HG03045 (cell line): ENCODE data around the gene PVR.
"Not testable (repeated sequence)": the region's sequence is repeated elsewhere in the genome, so short reads cannot be mapped to it uniquely, and the experiment has no call there.

ENCODE experiments used
- ATAC-seq: cut with Tn5 transposase; IDR thresholded peaks from one replicate; pipeline ENCODE4 v1.9.1; 2021; ENCODE audit warnings: mild to moderate bottlenecking, moderate library complexity; ENCODE audit not compliant: unreplicated experiment

The PVR gene

DNA sequence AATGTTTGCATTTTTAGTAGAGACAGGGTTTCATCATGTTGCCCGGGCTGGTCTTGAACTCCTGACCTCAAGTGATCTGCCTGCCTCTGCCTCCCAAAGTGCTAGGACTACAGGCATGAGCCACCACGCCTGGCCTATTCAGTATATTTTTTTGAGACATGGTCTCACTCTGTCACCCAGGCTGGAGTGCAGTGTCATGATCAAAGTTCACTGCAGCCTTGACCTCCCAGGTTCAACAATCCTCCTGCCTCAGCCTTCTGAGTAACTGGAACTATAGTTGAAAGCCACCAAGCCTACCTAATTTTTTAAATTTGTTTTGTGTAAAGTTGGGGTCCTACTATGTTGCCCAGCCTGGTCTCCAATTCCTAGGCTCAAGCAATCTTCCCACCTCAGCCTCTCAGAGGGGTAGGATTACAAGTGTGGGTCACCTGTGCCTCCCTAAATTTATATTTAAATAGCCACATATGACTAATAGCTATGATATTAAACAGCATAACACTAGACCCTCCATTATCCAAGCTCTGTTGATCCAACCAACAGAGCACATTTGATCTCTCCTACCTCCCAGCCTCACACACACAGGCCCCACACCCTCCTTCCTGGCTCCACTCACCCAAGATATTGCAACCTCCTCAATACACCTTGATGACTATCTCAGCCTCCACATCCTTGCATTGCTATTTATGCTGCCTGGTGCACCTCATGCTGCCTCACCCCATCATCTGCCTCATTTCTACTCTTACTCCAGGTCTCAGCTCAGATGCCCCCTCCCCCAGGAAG lies 25.5 kb downstream of the PVR start:
- no peak for ATAC-seq

DNA sequence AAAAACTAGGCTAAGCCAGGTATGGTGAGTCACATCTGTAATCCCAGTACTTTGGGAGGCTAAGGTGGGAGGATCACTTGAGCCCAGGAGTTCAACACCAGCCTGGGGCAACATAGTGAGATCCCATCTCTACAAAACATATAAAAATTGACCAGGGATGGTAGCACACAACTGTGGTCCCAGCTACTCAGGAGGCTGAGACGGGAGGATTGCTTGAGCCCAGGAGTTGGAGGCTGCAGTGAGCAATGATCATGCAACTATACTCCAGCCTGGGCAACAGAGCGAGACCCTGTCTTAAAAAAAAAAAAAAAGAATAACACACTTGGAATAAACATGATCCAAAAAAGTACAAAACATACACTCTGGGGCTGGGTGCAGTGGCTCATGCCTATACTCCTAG lies 26.3 kb downstream of the PVR start:
- ATAC-seq: not testable (repeated sequence)

DNA sequence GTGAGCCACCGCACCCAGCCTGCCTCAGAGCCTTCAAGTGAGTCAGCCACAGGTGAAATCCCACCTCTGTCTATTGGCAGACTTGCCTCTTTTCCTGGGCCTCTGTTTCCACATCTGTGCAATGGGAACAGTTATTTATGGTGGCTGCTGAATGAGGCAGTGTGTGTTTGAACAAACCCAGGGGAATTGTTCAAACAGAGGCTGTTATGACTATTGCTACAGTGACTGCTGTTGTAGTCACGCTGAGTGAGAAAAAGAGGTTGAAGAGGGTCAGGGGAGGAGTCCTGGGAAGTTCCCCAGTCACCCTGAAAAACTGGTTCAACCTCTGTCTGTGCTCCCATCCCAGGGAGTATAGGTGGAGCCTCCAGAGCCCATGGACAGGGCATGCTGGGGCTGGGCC lies 27.7 kb downstream of the PVR start, which contains the start of gene CEACAM19:
Gene CEACAM19 (plus strand): TSS at position 83 of the 400 bp plus-strand sequence. CDS start 450 bp downstream, outside the sequence.
- ATAC-seq: no peak

DNA sequence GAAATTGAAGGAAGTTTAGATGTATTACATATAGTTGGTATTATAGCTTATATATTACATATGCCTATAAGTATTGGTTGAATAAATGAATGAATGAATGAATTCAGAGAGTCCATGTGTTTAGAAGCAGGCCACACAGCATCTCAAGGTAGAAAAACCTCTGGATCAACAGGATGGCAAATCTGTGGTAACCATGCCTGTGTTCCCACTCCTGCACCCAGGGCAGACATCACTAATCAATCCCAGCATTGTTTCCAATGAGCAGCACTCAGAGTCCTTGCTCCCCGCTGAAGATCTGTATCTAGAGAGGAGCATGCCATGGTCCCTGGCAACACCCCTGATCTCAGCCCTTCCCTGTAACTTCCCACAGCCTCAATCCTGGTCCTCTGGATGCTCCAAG lies 28.5 kb downstream of the PVR start:
- ATAC-seq: no peak

DNA sequence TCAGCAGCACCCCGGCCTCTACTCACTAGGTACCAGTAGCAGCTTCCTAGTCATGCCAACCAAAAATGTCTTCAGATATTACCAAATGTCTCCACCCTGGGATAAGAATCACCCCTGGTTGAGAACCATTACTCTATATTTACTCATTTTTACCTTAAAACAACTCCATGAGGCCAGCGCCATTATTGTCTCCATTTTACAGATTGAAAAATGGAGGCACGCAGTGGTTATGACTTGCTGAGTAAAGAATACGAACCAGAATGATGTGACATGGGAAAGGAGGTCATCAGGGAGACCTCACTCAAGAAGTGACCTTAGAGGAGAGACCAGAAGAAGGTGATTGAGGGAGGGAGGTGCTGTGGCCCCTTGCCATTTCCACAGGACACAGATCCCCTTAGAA lies 29.8 kb downstream of the PVR start:
- no peak for ATAC-seq

DNA sequence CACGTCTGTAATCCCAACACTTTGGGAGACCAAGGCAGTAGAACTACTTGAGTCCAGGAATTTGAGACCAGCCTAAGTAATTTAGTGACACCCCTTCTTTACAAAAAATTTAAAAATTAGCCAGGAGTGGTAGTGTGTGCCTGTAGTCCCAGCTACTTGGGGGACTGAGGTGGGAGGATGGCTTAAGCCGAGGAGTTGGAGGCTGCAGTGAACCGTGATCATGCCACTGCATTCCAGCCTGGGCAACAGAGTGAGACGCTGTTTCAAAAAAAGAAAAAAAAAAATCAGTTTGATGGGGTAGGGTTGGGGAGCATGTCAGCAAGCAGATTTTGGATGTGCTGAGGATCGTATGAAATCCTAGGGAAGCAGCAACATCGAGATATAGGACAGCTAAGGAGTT lies 31.8 kb downstream of the PVR start:
- ATAC-seq: no peak

DNA sequence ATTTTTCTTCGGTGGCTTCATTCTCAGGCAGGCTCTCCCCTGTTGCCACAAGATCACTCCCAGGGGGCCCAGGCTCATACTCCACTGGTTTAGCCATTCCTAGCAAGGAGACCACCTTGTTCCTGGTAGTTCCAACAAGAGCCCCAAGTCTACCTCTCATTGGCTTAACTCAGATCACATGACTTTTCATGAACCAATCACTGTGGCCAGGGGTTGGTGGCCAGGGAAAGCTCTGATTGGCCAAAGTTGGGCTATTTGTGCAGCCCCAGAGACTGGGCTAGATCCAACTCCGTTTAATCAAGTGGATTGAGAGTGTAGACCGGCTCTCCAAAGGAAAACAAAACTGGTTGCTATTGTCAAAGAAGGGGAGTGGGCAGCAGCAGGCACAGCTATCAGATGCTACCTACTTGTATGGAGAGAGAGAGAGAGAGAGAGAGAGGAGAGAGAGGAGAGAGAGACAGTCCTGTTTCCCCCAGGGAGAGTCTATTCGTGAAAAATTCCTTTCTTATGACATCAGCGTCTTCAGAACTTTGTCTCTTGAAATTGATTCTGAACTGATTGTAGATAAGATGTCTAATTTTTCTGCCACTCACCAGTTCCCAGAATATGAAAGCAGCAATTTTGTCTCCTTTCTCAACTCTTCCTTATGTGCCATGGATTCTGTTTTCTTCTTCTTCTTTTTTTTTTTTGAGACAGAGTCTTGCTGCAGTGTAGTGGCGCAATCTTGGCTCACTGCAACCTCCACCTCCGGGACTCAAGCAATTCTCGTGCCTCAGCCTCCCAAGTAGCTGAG lies 33.5 kb downstream of the PVR start:
- ATAC-seq: no peak

DNA sequence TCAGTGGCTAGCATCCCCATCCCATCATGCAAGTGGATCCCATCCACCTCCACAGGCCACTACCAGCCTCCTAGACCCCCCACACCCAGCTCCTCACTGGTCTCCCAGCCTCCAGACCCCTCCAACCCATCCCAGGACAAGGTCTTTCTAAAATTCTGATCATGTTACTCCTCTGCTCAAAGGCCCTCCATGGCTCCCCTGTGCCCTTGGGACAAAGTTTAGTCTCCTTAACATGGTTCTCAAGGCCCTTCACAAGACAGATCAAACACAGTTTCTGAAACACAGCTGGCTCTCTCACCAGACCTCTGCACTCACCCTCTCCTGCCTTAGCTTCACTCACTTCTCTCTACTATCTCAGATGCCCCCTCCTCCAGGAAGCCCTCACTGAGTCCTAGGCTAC lies 36.8 kb downstream of the PVR start:
- ATAC-seq: no peak

DNA sequence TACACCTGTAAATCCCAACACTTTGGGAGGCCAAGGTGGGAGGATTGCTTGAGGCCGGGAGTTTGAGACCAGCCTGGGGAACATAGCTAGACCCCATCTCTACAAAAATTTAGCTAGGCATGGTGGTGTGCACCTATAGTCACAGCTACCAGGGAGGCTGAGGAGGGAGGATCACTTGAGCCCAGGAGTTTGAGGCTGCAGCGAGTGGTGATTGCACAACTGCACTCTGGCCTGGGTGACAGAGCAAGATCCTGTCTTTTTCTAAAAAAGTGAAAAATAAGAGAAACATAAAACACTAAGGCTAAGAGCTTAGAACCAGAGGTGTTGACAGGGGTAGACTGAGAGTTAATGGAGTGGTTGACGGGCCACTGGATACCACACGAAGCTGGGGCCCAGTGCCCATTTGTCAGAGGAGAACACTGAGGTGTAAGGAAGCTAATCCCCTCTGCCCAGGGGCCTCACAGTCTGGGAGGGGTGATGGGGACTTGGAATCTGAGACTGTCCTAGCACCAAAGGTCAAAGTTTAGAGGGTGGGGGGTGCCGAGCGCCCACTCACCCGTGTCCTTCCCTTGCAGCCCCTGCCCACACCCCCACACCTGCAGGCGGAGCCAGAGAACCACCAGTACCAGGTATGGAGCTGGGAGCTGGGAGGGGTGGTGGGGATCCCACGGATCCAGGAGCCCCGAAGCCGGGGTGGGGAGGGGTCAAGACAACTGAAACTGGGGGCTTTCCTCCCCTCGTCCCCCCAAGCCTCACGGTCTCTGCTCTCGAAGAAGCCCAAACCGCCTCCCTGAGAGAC lies 38.5 kb downstream of the PVR start:
- no peak for ATAC-seq

DNA sequence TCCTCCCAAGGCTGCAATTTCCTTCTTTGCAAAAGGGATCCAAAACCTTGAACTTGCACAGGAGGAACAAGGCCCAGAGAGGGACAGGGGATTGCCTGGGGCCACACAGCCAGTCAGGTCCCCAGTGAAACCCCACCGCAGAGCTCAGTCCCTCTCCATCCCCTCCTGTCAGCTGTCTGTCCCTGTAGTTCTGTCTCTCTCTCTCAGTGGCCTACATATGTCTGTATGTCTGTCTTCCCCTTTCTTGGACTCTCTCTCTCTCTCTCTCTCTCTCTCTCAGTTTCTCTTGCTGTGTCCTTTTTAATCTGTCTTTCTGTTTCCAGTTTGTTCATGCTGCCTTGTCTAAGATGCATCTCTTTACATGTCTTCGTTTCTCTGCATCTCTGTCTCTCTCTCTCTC lies 39.1 kb downstream of the PVR start:
- ATAC-seq: no peak

DNA sequence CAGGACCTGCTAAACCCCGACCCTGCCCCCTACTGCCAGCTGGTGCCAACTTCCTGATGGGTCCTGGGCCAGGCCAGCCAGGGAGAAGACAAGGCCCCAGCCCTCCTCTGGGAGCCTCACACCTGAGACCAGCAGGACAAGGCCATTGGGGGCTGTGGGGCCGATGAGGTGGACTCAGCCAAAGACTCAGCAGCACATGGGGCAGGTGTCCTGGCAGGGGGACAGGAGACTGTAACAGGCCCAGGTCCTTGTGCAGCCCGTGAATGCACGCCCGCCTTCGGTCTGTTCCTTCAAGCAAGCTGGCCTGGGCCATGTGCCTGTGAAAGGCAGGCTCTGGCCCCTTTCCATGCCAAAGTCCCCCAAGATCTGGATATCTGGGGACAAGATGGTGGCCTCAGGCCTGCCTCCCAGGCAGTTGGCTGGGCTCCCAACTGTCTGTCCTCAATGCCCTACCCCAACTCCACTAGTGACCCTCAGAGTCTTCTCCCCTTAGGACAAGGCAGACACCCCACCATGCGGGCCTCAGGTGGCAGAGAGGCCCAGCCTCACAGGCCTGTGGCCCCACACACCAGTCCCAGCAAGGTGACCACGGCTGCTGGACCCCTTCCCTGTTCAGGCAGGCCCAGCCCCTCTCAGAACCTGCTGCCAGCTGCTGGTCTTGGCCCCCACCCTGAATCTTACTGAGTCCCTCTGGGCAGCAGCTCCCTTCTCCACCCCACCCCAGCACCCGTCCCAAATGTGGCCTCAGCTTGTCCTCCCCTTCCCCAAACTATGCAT lies 39.9 kb downstream of the PVR start:
- no peak for ATAC-seq

DNA sequence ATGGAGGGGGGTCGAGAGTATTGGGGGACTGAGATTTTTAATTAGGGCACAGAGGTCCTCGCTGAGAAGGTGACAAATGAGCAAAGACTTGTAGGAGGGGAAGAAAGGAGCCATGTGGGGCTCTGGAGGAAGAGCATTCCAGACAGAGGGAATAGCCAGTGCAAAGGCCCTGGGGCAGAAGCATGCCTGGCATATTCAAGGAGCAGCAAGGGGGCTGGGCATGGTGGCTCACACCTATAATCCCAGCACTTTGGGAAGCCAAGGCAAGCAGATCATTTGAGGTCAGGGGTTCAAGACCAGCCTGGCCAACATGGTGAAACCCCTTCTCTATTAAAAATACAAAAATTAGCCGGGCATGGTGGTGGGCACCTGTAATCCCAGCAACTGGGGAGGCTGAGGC lies 40.7 kb downstream of the PVR start:
- ATAC-seq: not testable (repeated sequence)

DNA sequence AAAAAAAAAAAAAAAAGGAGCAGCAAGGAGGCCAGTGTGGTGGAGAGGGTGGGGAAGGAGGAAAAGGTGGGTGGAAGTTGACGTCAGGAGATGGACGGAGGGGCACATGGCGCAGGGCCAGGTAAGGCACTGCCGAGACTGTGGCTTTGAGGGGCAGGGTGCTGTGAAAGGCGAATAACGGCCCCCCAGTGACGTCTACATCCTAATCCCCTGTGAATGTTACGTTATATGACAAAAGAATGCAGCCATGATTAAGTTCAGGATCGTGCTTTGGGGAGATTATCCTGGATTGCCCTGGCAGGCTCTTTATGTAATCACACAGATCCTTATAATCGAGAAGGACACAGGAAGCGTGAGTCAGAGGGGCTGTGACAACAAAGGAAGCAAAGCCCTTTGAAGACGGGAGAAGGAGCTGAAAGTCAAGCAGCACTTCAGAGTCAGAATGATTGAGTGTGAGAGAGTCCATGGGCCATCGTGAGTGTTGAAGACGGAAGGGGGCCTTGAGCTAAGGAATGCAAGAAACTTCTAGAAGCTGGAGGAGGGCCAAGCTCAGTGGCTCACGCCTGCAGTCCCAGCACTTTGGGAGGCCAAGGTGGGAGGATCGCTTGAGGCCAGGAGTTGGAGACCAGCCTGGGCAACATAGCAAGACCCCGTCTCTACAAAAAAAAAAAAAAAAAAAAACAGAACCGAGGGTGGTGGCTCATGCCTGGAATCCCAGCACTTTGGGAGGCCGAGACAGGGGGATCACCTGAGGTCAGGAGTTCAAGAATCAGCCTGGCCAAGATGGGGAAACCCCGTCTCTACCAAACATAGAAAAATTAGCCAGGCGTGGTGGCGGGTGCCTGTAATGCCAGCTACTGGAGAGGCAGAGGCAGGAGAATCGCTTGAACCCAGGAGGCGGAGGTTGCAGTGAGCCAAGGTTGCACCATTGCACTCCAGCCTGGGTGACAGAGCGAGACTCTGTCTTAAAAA lies 41.5 kb downstream of the PVR start:
- no peak for ATAC-seq

DNA sequence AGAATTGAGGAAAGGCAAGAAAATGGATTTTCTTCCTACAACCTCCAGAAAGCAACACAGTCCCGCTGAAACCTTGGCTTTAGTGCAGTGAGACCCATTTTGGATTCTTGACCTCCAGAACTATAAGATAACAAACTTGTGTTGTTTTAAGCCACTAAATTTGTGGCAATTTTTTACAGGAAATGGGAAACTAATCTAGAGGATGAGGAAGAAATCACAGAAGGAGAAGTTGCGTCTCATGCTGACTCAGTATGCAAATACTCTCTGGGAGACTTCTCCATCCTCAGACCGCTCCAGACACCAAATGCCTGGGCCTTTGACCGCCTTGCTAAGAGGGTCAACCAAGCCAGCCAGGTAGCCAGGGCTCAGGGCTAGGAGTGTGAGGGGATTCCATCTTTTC lies 42.2 kb downstream of the PVR start:
- ATAC-seq: no peak

DNA sequence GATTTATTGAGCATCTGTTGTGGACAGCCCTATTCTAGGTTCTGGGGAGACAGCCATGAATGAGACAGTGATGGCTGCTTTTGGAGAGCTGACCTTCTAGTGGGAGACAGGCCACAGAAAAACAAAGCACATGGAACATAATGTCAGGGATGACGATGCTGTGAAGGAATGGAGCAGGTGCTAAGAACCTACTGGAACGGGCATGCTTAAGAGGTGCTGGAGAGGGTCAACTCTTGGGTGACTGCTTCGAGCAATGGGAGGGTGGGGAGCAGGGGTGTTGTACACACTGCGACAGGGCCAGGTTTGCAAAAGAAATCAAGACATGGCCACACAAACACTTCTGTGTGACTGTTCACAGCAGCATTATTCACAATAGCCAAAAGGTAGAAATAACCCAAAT lies 43.2 kb downstream of the PVR start:
- ATAC-seq: no peak

DNA sequence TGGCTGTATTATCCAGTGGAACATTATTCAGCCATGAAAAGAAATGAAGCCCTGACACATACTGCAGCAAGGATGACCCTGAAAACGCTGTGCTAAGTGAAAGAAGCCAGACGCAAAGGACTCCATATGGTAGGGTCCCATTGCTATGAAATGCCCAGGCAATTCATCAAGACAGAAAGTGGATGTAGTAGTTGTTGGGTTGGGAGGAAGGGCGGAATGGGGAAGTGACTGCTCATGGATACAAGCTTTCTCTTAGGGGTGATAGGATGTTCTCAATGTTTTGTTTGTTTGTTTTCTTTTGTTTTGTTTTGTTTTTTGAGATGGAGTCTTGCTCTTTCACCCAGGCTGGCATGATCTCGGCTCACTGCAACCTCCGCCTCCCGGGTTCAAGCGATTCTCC lies 44.2 kb downstream of the PVR start:
- no peak for ATAC-seq

DNA sequence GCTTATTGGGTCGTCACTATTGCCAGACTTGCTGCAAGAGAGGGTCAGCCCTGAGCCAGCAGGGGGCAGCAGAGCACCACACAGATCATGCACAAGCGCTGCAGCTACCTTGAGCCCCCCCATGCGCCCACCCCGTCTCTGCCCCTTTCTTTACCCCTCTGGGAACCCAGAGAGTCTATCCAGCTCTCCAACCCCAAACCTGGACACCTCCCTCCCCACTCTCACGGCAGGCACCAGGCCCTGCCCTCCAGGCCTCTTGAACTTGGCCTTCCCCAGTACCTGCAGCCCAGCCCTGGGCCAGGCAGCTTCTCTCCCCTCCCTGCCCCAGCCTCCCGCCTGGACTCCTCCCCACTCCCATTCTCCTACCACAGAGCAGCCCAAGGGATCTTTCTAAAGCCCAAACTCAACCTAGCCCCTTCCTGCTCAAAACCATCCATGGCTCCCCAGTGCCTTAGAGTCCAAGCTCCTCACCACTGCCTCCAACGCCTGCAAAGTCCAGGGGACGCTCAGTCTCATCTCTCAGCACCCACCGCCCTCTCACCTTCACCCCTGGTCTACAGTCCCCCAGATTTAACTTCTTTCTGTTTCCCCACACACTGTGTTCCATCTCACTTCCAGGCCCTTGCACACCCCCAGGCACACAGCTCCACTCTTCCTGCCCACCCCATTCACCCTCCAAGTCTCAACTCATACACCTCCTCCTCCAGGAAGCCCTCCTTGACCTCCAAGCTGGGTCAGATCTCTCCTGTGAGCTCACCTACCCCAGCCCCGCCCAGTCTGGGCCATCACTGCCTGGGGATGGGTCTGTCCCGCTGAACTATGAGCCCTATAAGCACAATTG lies 45.8 kb downstream of the PVR start:
- no peak for ATAC-seq

DNA sequence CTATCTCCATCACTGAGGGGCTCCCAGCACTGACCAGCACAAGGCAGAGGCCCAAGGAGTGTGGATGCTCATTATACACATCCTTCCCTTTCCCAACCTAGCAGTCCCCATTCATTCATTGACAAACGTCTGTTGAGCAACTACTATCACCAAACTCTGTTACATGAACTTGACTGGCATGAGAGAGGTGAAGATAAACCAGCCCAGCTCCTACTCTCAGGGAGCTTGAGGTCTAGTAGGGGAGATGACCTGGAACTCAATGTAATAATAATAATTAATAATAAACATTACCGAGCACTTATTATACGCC lies 46.4 kb downstream of the PVR start:
- no peak for ATAC-seq

DNA sequence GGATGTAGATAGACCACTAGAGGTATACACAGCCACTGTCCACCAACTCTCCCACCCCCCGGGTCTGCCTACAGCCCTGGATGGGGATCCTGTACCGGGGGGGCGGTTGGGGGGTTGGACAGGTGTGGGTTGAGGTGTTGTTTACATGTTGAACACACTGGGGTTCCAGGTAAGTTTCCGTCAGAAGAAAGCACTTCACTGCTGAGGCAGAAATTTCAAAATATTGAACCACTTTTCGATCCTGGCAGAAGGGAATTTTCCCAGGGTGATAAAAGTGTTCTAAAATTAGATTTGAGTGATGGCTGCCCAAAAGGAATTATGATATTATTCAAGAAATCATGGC lies 48.6 kb downstream of the PVR start:
- no peak for ATAC-seq
